RPMI8226 (cell line): ENCODE measurements around the gene ECHS1.

ENCODE experiments used
- DNase-seq: peaks from one replicate; pipeline ENCODE4 v3.0.0-alpha.2; 2015

The ECHS1 gene

GRCh38 chr10:133318494-133319127, 54.5 kb downstream of the ECHS1 start:
- peak; percentile 32 for DNase-seq

DNA sequence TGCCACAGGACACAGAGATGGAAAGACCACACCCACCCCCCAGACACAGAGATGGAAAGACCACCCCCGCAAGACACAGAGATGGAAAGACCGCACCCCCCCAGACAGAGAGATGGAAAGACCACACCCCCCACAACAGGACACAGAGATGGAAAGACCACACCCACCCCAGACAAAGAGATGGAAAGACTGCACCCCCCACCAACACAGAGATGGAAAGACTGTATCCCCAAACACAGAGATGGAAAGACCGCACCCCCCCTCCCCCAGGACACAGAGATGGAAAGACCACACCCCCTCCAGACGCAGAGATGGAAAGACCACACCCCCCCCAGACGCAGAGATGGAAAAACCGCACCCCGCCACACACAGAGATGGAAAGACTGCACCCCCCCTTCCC, 56.4 kb downstream of the ECHS1 start:
- no peak for DNase-seq

- DNase-seq: no peak
Measured at GRCh38 chr10:133316266-133316665, 56.9 kb downstream of the ECHS1 start.

- DNase-seq: no peak
Measured at GRCh38 chr10:133315847-133316246, 57.3 kb downstream of the ECHS1 start.

DNA sequence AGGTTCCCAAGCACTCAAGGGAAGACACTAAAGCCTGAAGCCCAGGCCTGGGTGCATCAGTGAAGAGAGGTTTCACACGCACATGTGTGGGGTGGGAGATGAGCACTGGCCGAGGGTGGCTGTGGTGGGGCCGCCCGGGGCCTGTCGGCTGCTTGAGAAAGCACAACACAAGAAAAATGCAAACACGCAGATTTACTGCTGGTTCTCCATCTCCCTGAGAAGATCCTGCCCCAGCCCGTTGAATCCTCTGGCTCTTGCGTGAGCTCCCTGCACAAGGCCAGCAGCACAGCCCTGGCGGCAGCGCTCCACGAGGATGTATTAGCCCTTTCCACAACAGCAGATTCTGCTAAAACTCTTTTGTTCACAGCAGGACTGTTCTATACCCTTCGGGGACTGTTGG, 58.2 kb downstream of the ECHS1 start:
- DNase-seq: no peak

DNA sequence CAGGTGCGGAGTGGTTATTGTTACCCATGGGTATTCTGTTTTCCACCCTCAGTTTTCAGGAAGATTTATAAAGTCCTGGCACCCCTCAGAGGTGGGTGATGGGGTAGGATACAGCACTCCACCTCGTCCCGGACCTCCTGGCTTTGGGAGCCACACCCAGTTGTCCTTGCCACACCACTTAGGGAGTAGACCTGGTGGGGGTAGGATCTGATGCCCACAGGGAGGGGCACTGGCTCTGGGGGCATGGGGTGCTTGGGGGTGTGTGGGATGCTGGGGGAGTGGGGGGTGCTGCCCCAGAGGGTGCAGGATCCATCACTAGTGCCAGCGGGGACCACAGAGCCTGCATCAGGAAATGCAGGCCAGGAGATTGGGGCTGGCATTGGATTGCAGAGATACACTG, 60.0 kb downstream of the ECHS1 start:
- DNase-seq: no peak

DNA sequence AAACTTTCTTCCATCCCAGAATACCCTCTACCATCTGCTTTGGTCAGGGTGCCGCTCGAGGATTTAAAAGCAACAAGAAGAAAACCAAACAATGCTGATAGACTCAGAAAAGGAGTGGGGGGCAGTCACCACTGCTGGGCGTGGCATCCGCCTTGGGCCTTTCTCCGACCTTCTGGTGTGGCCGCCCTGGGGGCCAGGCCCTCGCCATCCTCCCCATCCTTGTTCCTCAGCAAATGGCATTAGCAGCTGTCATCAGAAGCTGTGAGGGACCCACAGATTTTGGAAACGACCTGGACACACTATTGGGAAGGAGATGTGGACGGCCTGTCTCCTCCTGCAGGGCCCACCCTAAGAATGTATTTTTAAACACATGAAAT, 60.4 kb downstream of the ECHS1 start:
- no peak for DNase-seq
